T-cell (primary cell): ENCODE measurements around the gene ZNF423. TPM values are rescaled to one million over a fixed set of nuclear protein-coding genes. Genes with fewer than 3 reads are reported as not detected.
A peak's percentile ranks its signal among the peaks of the same experiment; 100 is the strongest.

Experiments
- ATAC-seq, 4 experiments: fragments of 200-7000 bp in 3 of 4; fragments of 150-1000 bp in 1 of 4; cut with Tn5 transposase; replicated peaks in 1 of 4; 1 replicate in 3 of 4; 2 replicates in 1 of 4; pipeline ENCODE4 v1.10.0; 2021; ENCODE audit warnings: moderate library complexity in 3 of 4, mild to moderate bottlenecking in 2 of 4, moderate number of reproducible peaks in 1 of 4
- CTCF ChIA-PET, 2 donors: fragments of 300-600 bp; sonication (Branson Sonifier 250); formaldehyde crosslinking; loops; one replicate each; lab custom pipeline; 2022; ENCODE audit warnings: antibody characterized with exemption in 2 of 2; lab: Charles Lee
- POLR2A ChIA-PET, 2 donors: fragments of 300-600 bp; sonication (Branson Sonifier 250); formaldehyde crosslinking; loops; one replicate each; lab custom pipeline; 2022; ENCODE audit warnings: antibody characterized with exemption in 2 of 2; lab: Charles Lee
- DNase-seq, 35 experiments: peaks; one replicate each; pipeline versions ENCODE4 v3.0.0 to v3.0.0-alpha.2; 2013 to 2023
- H3K27ac ChIP-seq: one replicate; pipeline ENCODE4 v1.5.1; 2013; ENCODE audit warnings: low read length
- H3K27me3 ChIP-seq, 2 experiments: replicated peaks in 1 of 2; 1 replicate in 1 of 2; 2 replicates in 1 of 2; pipeline versions ENCODE4 v1.6.1 to v1.7.0; 2013; ENCODE audit warnings: low read length in 1 of 2, mixed read lengths in 1 of 2; ENCODE audit not compliant: control insufficient read depth in 2 of 2, insufficient read depth in 2 of 2; ENCODE audit errors: extremely low read depth in 1 of 2
- H3K36me3 ChIP-seq, 2 donors: 1 replicate in 1 of 2; 2 replicates in 1 of 2; pipeline versions ENCODE4 v1.6.1 to v1.7.0; 2013; ENCODE audit warnings: low read length in 1 of 2; ENCODE audit not compliant: control insufficient read depth in 2 of 2, insufficient read depth in 1 of 2; ENCODE audit errors: extremely low read depth in 1 of 2
- H3K4me1 ChIP-seq, 2 experiments: 1 replicate in 1 of 2; 2 replicates in 1 of 2; pipeline versions ENCODE4 v1.6.1 to v1.7.0; 2013; ENCODE audit warnings: low read length in 2 of 2, mixed read lengths in 1 of 2; ENCODE audit not compliant: insufficient read depth in 2 of 2, control insufficient read depth in 1 of 2; ENCODE audit errors: extremely low read depth in 1 of 2
- H3K4me3 ChIP-seq, 2 donors: 1 replicate in 1 of 2; 2 replicates in 1 of 2; pipeline versions ENCODE4 v1.5.1 to v1.7.0; 2013; ENCODE audit warnings: mild to moderate bottlenecking in 2 of 2, low read length in 1 of 2, moderate library complexity in 1 of 2; ENCODE audit not compliant: control insufficient read depth in 1 of 2; ENCODE audit errors: extremely low read depth in 1 of 2
- H3K9me3 ChIP-seq: 2 replicates; pipeline ENCODE4 v1.7.0; 2013
- H3K27ac Mint-ChIP-seq, 2 donors: one replicate each; pipeline ENCODE4 v1.8.0; 2020 to 2021; ENCODE audit warnings: mild to moderate bottlenecking in 2 of 2, mixed read lengths in 2 of 2
- H3K27me3 Mint-ChIP-seq, 2 donors: one replicate each; pipeline ENCODE4 v1.8.0; 2021 to 2022; ENCODE audit warnings: mixed read lengths in 2 of 2
- H3K36me3 Mint-ChIP-seq: one replicate; pipeline ENCODE4 v1.8.0; 2021; ENCODE audit warnings: mixed read lengths
- H3K4me1 Mint-ChIP-seq, 3 donors: one replicate each; pipeline ENCODE4 v1.8.0; 2020 to 2022; ENCODE audit warnings: mixed read lengths in 3 of 3, mild to moderate bottlenecking in 1 of 3
- H3K4me3 Mint-ChIP-seq, 3 donors: one replicate each; pipeline ENCODE4 v1.8.0; 2020 to 2022; ENCODE audit warnings: mild to moderate bottlenecking in 3 of 3, mixed read lengths in 3 of 3, moderate library complexity in 3 of 3
- H3K9me3 Mint-ChIP-seq, 3 donors: one replicate each; pipeline ENCODE4 v1.8.0; 2020 to 2022; ENCODE audit warnings: mixed read lengths in 3 of 3
- WGBS: methylation state at CpG from one replicate; pipeline ENCODE4 v1.1.5; 2013; ENCODE audit warnings: missing lambda C conversion rate; ENCODE audit not compliant: insufficient coverage; 5-methylcytosine and 5-hydroxymethylcytosine counted together
- total RNA-seq, 35 experiments: library from RNA in 6 of 35; stranded (reverse) in 6 of 35; fragments of 120-200 nt in 1 of 35; gene quantifications; one replicate each; pipeline versions ENCODE4 v1.2.1 to v1.2.4 and lab custom pipeline; 2013 to 2026

ZNF423 gene
- total RNA-seq, 5 donors from 2014 or later (not counting 1 experiment from before 2014, with no cell fraction given) = 0.07 to 0.12 TPM; not detected in 3

GRCh38 chr16:49462362-49462988 lies 393.4 kb downstream of the ZNF423 start:
- ATAC-seq (peak in 2 of 4 experiments; percentile 12 to 42), DNase-seq (peak in 3 of 35 experiments; percentile 5 to 37 (median 20))
- Mint-ChIP-seq H3K27me3 (no peaks in the 10 kb centered on the region), H3K9me3 (no peaks in the 10 kb centered on the region), H3K4me1 (peaks cover 48 to 72% (median 50%) of the 10 kb centered on the region in 3 donors), H3K27ac (peak overlapping the region; percentile 91 to 92), H3K36me3 (no peaks in the 10 kb centered on the region), H3K4me3 (peak overlapping the region; percentile 4 to 63 (median 32))
- ChIA-PET POLR2A (no interaction called here), CTCF (no interaction called here)
- peaks cover 0 to 3% of the 10 kb centered on the region in 2 experiments for H3K27me3 ChIP-seq
- no peaks in the 10 kb centered on the region for H3K36me3 ChIP-seq
- no peak overlapping the region for H3K4me3 ChIP-seq
- H3K9me3 ChIP-seq = no peaks in the 10 kb centered on the region
- peaks cover 56 to 59% of the 10 kb centered on the region in 2 experiments for H3K4me1 ChIP-seq
- WGBS = 72% methylated on average over 5 of the region's 8 CpGs
- peak overlapping the region; percentile 54 for H3K27ac ChIP-seq

- no peaks in the 10 kb centered on the region for H3K27me3 Mint-ChIP-seq
- Histone ChIP-seq H3K4me1 (peaks cover 56 to 59% of the 10 kb centered on the region in 2 experiments), H3K27ac (no peak overlapping the region), H3K27me3 (peaks cover 0 to 3% of the 10 kb centered on the region in 2 experiments), H3K36me3 (no peaks in the 10 kb centered on the region), H3K4me3 (no peak overlapping the region), H3K9me3 (no peaks in the 10 kb centered on the region)
- peak overlapping the region in 1 of 3 donors; percentile 63 for H3K4me3 Mint-ChIP-seq
- ATAC-seq = no peak
- POLR2A ChIA-PET = no interaction called here
- CTCF ChIA-PET = no interaction called here
- peak overlapping the region; percentile 91 to 92 for H3K27ac Mint-ChIP-seq
- no peaks in the 10 kb centered on the region for H3K36me3 Mint-ChIP-seq
- H3K4me1 Mint-ChIP-seq = peaks cover 48 to 68% (median 49%) of the 10 kb centered on the region in 3 donors
- 86% methylated on average over 5 of the region's 7 CpGs for WGBS
- H3K9me3 Mint-ChIP-seq = no peaks in the 10 kb centered on the region
- peak in 2 of 35 experiments; percentile 2 to 21 for DNase-seq
These were observed 394.4 kb downstream of the ZNF423 start for GRCh38 chr16:49461517-49461951.

GRCh38 chr16:49460786-49461470 lies 395.0 kb downstream of the ZNF423 start:
- 89% methylated on average over 3 of the region's 10 CpGs for WGBS
- Mint-ChIP-seq H3K4me3 (peak overlapping the region in 1 of 3 donors; percentile 63), H3K27ac (peak overlapping the region; percentile 49 to 92), H3K36me3 (no peaks in the 10 kb centered on the region), H3K4me1 (peaks cover 45 to 62% (median 45%) of the 10 kb centered on the region in 3 donors), H3K9me3 (no peaks in the 10 kb centered on the region), H3K27me3 (no peaks in the 10 kb centered on the region)
- H3K27me3 ChIP-seq = peaks cover 0 to 3% of the 10 kb centered on the region in 2 experiments
- CTCF ChIA-PET = no interaction called here
- peak in 2 of 35 experiments; percentile 4 to 17 for DNase-seq
- H3K9me3 ChIP-seq = no peaks in the 10 kb centered on the region
- H3K27ac ChIP-seq = no peak overlapping the region
- H3K4me3 ChIP-seq = no peak overlapping the region
- no peak for ATAC-seq
- H3K4me1 ChIP-seq = peaks cover 53 to 56% of the 10 kb centered on the region in 2 experiments
- POLR2A ChIA-PET = no interaction called here
- no peaks in the 10 kb centered on the region for H3K36me3 ChIP-seq

GRCh38 chr16:49459953-49460735 lies 395.8 kb downstream of the ZNF423 start:
- H3K4me3 ChIP-seq = no peak overlapping the region
- H3K9me3 ChIP-seq = no peaks in the 10 kb centered on the region
- H3K36me3 ChIP-seq = no peaks in the 10 kb centered on the region
- ChIA-PET POLR2A (no interaction called here), CTCF (no interaction called here)
- peaks cover 0 to 7% of the 10 kb centered on the region in 2 experiments for H3K27me3 ChIP-seq
- Mint-ChIP-seq H3K27ac (no peak overlapping the region), H3K9me3 (no peaks in the 10 kb centered on the region), H3K27me3 (no peaks in the 10 kb centered on the region), H3K4me3 (no peak overlapping the region), H3K36me3 (no peaks in the 10 kb centered on the region), H3K4me1 (peaks cover 37 to 56% (median 40%) of the 10 kb centered on the region in 3 donors)
- DNase-seq (peak in 2 of 35 experiments; percentile 1 to 10), ATAC-seq (no peak)
- peaks cover 50 to 52% of the 10 kb centered on the region in 2 experiments for H3K4me1 ChIP-seq
- no peak overlapping the region for H3K27ac ChIP-seq
- 100% methylated on average over 2 of the region's 6 CpGs for WGBS

GRCh38 chr16:49458656-49459445 lies 397.1 kb downstream of the ZNF423 start:
- Mint-ChIP-seq H3K4me1 (peaks cover 27 to 45% (median 30%) of the 10 kb centered on the region in 3 donors), H3K4me3 (no peak overlapping the region), H3K27me3 (no peaks in the 10 kb centered on the region), H3K27ac (no peak overlapping the region), H3K9me3 (no peaks in the 10 kb centered on the region), H3K36me3 (no peaks in the 10 kb centered on the region)
- no peak for ATAC-seq
- no peaks in the 10 kb centered on the region for H3K9me3 ChIP-seq
- no peaks in the 10 kb centered on the region for H3K36me3 ChIP-seq
- CTCF ChIA-PET = interaction anchor here in 1 of 2 donors (0.7 kb wide), 1 partner anchor 18 kb away, joined by 3 read pairs; no protein-coding TSS in a partner anchor
- peaks cover 0 to 17% of the 10 kb centered on the region in 2 experiments for H3K27me3 ChIP-seq
- peak in 2 of 35 experiments; percentile 2 to 5 for DNase-seq
- H3K27ac ChIP-seq = no peak overlapping the region
- WGBS = 89% methylated on average over 4 of the region's 5 CpGs
- no peak overlapping the region for H3K4me3 ChIP-seq
- peaks cover 37 to 43% of the 10 kb centered on the region in 2 experiments for H3K4me1 ChIP-seq
- POLR2A ChIA-PET = no interaction called here
